Natural killer cell (primary cell): ENCODE data around the gene KRTAP5-3. TPM values are rescaled to one million over a fixed set of nuclear protein-coding genes. Genes with fewer than 3 reads are reported as not detected.
A peak's percentile ranks its signal among the peaks of the same experiment; 100 is the strongest.

Experiments used
- ATAC-seq, 3 donors: fragments of 150-1000 bp in 2 of 3; fragments of 200-7000 bp in 1 of 3; cut with Tn5 transposase; 1 replicate in 1 of 3; 2 replicates in 2 of 3; pipeline ENCODE4 v1.10.0; 2021; ENCODE audit warnings: mild to moderate bottlenecking in 2 of 3, moderate library complexity in 2 of 3
- DNase-seq, 2 donors: peaks; one replicate each; pipeline versions ENCODE4 v3.0.0 to v3.0.0-alpha.2; 2013 to 2021; ENCODE audit warnings: mixed read lengths in 1 of 2
- H3K27ac ChIP-seq: one replicate; pipeline ENCODE4 v1.5.1; 2013; ENCODE audit warnings: mild to moderate bottlenecking, low read length
- H3K27me3 ChIP-seq: one replicate; pipeline ENCODE4 v1.6.1; 2013; ENCODE audit warnings: low read length; ENCODE audit not compliant: control insufficient read depth, insufficient read depth
- H3K36me3 ChIP-seq: one replicate; pipeline ENCODE4 v1.6.1; 2013; ENCODE audit warnings: low read length; ENCODE audit not compliant: control insufficient read depth, insufficient read depth
- H3K4me1 ChIP-seq: one replicate; pipeline ENCODE4 v1.6.1; 2013; ENCODE audit warnings: low read length; ENCODE audit not compliant: control insufficient read depth, insufficient read depth
- H3K4me3 ChIP-seq: one replicate; pipeline ENCODE4 v1.5.1; 2013; ENCODE audit warnings: low read length
- H3K9me3 ChIP-seq: one replicate; pipeline ENCODE4 v1.6.1; 2013; ENCODE audit warnings: low read length; ENCODE audit not compliant: control insufficient read depth, insufficient read depth
- H3K27ac Mint-ChIP-seq, 2 donors: one replicate each; pipeline ENCODE4 v1.8.0; 2022; ENCODE audit warnings: mild to moderate bottlenecking in 2 of 2, mixed read lengths in 2 of 2, moderate library complexity in 1 of 2
- H3K27me3 Mint-ChIP-seq, 2 donors: one replicate each; pipeline ENCODE4 v1.8.0; 2022; ENCODE audit warnings: low read depth in 2 of 2, mixed read lengths in 2 of 2
- H3K36me3 Mint-ChIP-seq: one replicate; pipeline ENCODE4 v1.8.0; 2022; ENCODE audit warnings: mixed read lengths
- H3K4me1 Mint-ChIP-seq, 2 donors: one replicate each; pipeline ENCODE4 v1.8.0; 2022; ENCODE audit warnings: mixed read lengths in 2 of 2
- H3K4me3 Mint-ChIP-seq: one replicate; pipeline ENCODE4 v1.8.0; 2022; ENCODE audit warnings: mild to moderate bottlenecking, moderate library complexity, mixed read lengths
- H3K9me3 Mint-ChIP-seq, 2 donors: one replicate each; pipeline ENCODE4 v1.8.0; 2022; ENCODE audit warnings: mixed read lengths in 2 of 2
- WGBS: methylation state at CpG from one replicate; pipeline ENCODE4 v1.1.7; 2013; ENCODE audit warnings: missing lambda C conversion rate; ENCODE audit not compliant: insufficient coverage; 5-methylcytosine and 5-hydroxymethylcytosine counted together
- intact Hi-C: fragments of 100-400 bp; cut with micrococcal nuclease; formaldehyde crosslinking; loops from one replicate; pipeline ENCODE4 v1.14.2; 2022
- total RNA-seq, 4 donors: library from RNA; stranded (reverse); fragments of 120-200 nt in 1 of 4; gene quantifications; one replicate each; pipeline versions ENCODE4 v1.2.3 to v1.2.4, GENCODE V29; 2013 to 2022
- TF ChIP-seq, protein P1 (sequence below): fragments of 200-600 bp; IDR thresholded peaks from one replicate; pipeline ENCODE4 v1.8.0; 2022; ENCODE audit warnings: antibody characterized with exemption

KRTAP5-3 gene
- total RNA-seq, 3 donors from 2014 or later (not counting 1 experiment from before 2014, with no cell fraction given): not detected

- Histone ChIP-seq H3K36me3 (no peaks in the 10 kb centered on the region), H3K9me3 (no peaks in the 10 kb centered on the region)
Measured at GRCh38 chr11:1565173-1565903, 42.9 kb downstream of the KRTAP5-3 start.

GRCh38 chr11:1564535-1565172 is 43.6 kb downstream of the KRTAP5-3 start:
- ATAC-seq: peak in 1 of 3 donors; percentile 27
- Histone ChIP-seq H3K4me1 (peaks cover 29% of the 10 kb centered on the region), H3K27me3 (peaks cover 1% of the 10 kb centered on the region), H3K36me3 (no peaks in the 10 kb centered on the region), H3K9me3 (no peaks in the 10 kb centered on the region), H3K4me3 (no peak overlapping the region), H3K27ac (no peak overlapping the region)
- Mint-ChIP-seq H3K9me3 (no peaks in the 10 kb centered on the region), H3K4me3 (no peak overlapping the region), H3K27me3 (peaks cover 0 to 8% of the 10 kb centered on the region in 2 donors), H3K27ac (no peak overlapping the region), H3K4me1 (peaks cover 10 to 27% of the 10 kb centered on the region in 2 donors), H3K36me3 (no peaks in the 10 kb centered on the region)
- TF ChIP-seq, protein P1, sequence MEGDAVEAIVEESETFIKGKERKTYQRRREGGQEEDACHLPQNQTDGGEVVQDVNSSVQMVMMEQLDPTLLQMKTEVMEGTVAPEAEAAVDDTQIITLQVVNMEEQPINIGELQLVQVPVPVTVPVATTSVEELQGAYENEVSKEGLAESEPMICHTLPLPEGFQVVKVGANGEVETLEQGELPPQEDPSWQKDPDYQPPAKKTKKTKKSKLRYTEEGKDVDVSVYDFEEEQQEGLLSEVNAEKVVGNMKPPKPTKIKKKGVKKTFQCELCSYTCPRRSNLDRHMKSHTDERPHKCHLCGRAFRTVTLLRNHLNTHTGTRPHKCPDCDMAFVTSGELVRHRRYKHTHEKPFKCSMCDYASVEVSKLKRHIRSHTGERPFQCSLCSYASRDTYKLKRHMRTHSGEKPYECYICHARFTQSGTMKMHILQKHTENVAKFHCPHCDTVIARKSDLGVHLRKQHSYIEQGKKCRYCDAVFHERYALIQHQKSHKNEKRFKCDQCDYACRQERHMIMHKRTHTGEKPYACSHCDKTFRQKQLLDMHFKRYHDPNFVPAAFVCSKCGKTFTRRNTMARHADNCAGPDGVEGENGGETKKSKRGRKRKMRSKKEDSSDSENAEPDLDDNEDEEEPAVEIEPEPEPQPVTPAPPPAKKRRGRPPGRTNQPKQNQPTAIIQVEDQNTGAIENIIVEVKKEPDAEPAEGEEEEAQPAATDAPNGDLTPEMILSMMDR: no peak
- peak; percentile 44 to 52 for DNase-seq
- WGBS: 41% methylated on average over 16 of the region's 16 CpGs
- intact Hi-C loops: no loop called here

More at GRCh38 chr11:1565173-1565903, 42.9 kb downstream of the KRTAP5-3 start:
- Mint-ChIP-seq H3K4me1 (peaks cover 10 to 30% of the 10 kb centered on the region in 2 donors), H3K9me3 (no peaks in the 10 kb centered on the region), H3K4me3 (no peak overlapping the region), H3K36me3 (no peaks in the 10 kb centered on the region), H3K27me3 (peaks cover 0 to 9% of the 10 kb centered on the region in 2 donors), H3K27ac (peak overlapping the region in 1 of 2 donors; percentile 89)
- intact Hi-C loops: no loop called here
- Histone ChIP-seq H3K27me3 (peaks cover 5% of the 10 kb centered on the region), H3K4me1 (peaks cover 33% of the 10 kb centered on the region), H3K4me3 (no peak overlapping the region), H3K27ac (no peak overlapping the region)
- TF ChIP-seq, protein P1: no peak
- WGBS: 87% methylated on average over 28 of the region's 28 CpGs
- DNase-seq: peak in 1 of 2 donors; percentile 11
- no peak for ATAC-seq

DNA sequence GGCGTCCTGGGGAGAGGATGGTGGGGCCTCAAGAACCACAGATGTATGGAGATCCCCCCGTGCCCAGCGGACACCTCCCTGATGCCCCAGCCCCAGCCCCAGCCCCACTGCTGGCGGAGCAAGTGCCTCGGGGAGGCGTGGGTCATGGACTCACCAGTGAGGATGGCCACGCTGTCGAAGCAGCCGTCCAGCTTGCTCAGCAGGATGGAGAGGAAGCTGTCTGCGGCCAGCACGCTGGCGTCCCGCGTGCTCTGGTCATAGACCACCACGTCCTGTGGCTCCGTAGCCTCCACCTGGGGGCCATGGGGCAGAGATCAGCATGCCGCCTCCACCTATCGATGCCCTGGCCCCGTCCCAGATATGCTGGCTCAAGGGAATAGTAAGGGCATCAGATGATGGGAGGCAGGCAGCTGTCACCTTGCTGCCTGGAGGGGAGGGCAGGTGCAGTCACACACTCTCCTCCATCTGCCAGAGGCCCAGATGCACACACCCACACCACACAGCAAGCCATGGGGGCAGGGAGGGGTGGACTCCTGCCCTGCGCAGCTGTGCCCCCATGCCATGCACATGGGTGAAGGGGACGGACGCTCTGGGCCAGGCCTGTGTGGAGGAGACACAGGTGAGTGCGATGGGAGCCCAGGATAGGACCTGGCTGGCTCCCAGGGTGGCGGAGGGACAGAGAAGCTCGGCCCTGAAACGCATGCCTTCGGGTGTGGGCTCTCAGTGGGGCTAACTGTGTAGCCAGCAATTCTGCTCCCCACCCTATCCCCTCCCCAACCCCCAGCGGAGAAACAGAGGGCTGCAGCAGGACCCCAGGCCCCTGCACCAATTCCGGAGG is 44.3 kb downstream of the KRTAP5-3 start:
- Histone ChIP-seq H3K4me3 (no peak overlapping the region), H3K4me1 (peaks cover 24% of the 10 kb centered on the region), H3K36me3 (no peaks in the 10 kb centered on the region), H3K27me3 (no peaks in the 10 kb centered on the region), H3K9me3 (no peaks in the 10 kb centered on the region), H3K27ac (no peak overlapping the region)
- TF ChIP-seq, protein P1: no peak
- ATAC-seq (no peak), DNase-seq (peak in 1 of 2 donors; percentile 18)
- peaks cover 6 to 20% of the 10 kb centered on the region in 2 donors for H3K4me1 Mint-ChIP-seq
- H3K27me3 Mint-ChIP-seq: peaks cover 0 to 3% of the 10 kb centered on the region in 2 donors
- H3K9me3 Mint-ChIP-seq: no peaks in the 10 kb centered on the region
- peak overlapping the region in 1 of 2 donors; percentile 52 for H3K27ac Mint-ChIP-seq
- WGBS: 80% methylated on average over 29 of the region's 29 CpGs
- intact Hi-C loops: no loop called here
- no peak overlapping the region for H3K4me3 Mint-ChIP-seq
- no peaks in the 10 kb centered on the region for H3K36me3 Mint-ChIP-seq
